Smooth muscle cell (in vitro differentiated cells): Measurements from ENCODE around the gene CCDC188. TPM values are rescaled to one million over a fixed set of nuclear protein-coding genes. Genes with fewer than 3 reads are reported as not detected.

Experiments
- DNase-seq: peaks from one replicate; lab custom pipeline; 2025; ENCODE audit not compliant: unreplicated experiment; lab: John Stamatoyannopoulos, UW
- H2AFZ ChIP-seq: fragments of 200-600 bp; sonication (generic); 2 replicates; pipeline ENCODE4 v1.6.0; 2016; ENCODE audit warnings: antibody characterized with exemption, low read depth, mild to moderate bottlenecking
- H3F3A ChIP-seq: fragments of 200-600 bp; sonication (generic); 2 replicates; pipeline ENCODE4 v1.6.0; 2017; ENCODE audit warnings: antibody characterized with exemption, low read depth
- H3K27ac ChIP-seq: fragments of 200-600 bp; sonication (generic); 2 replicates; pipeline ENCODE4 v1.5.1; 2016; ENCODE audit warnings: low read depth, mild to moderate bottlenecking
- H3K27me3 ChIP-seq: fragments of 200-600 bp; sonication (generic); 2 replicates; pipeline ENCODE4 v1.6.1; 2016; ENCODE audit warnings: low read depth, mild to moderate bottlenecking
- H3K36me3 ChIP-seq: fragments of 200-600 bp; sonication (generic); 2 replicates; pipeline ENCODE4 v1.5.1; 2016; ENCODE audit warnings: low read depth
- H3K4me1 ChIP-seq: fragments of 200-600 bp; sonication (generic); 2 replicates; pipeline ENCODE4 v1.5.1; 2016; ENCODE audit warnings: low read depth
- H3K4me2 ChIP-seq: fragments of 200-600 bp; sonication (generic); 2 replicates; pipeline ENCODE4 v1.6.0; 2016; ENCODE audit warnings: mild to moderate bottlenecking
- H3K4me3 ChIP-seq: fragments of 200-600 bp; sonication (generic); 2 replicates; pipeline ENCODE4 v1.5.1; 2016; ENCODE audit warnings: mild to moderate bottlenecking
- H3K79me2 ChIP-seq: fragments of 200-600 bp; sonication (generic); 2 replicates; pipeline ENCODE4 v1.6.0; 2016; ENCODE audit warnings: low read depth, mild to moderate bottlenecking
- H3K9ac ChIP-seq: fragments of 200-600 bp; sonication (generic); 2 replicates; pipeline ENCODE4 v1.6.0; 2016; ENCODE audit warnings: low read depth
- H3K9me3 ChIP-seq: fragments of 200-600 bp; sonication (generic); replicated peaks from 2 replicates; pipeline ENCODE4 v1.5.1; 2016; ENCODE audit warnings: low read depth
- H4K20me1 ChIP-seq: fragments of 200-600 bp; sonication (generic); 2 replicates; pipeline ENCODE4 v1.6.0; 2016; ENCODE audit warnings: low read depth
- CTCF ChIP-seq: fragments of 200-600 bp; sonication (generic); IDR thresholded peaks from 2 replicates; pipeline ENCODE4 v1.5.1; 2017; ENCODE audit warnings: borderline replicate concordance, mild to moderate bottlenecking, antibody characterized with exemption; ENCODE audit not compliant: insufficient read depth, poor library complexity, severe bottlenecking
- WGBS: methylation state at CpG from one replicate; pipeline ENCODE4 v1.1.7; 2016; ENCODE audit warnings: low lambda C conversion rate; 5-methylcytosine and 5-hydroxymethylcytosine counted together
- polyA plus RNA-seq: library from polyadenylated mRNA; unstranded; fragments of >200 nt; fragmentation: Nextera tagmentation; extraction: Ambion mirVana; gene quantifications from 2 replicates; pipeline ENCODE4 v1.2.1, GENCODE V29; 2016
- total RNA-seq: library from RNA; depleted of rRNA; stranded (reverse); fragments of >200 nt; gene quantifications from 2 replicates; pipeline ENCODE4 v1.2.3, GENCODE V29; 2014

CCDC188 gene
- total and polyA plus RNA-seq, 2 experiments from 2014 or later, result not detected

- Histone ChIP-seq H3K4me1 (no peaks in the 10 kb centered on the region), H3K4me3 (no peak overlapping the region), H2AFZ (no peak overlapping the region), H3K9ac (no peak overlapping the region), H3K9me3 (no peaks in the 10 kb centered on the region), H3K4me2 (no peak overlapping the region), H3K27ac (no peak overlapping the region), H3K27me3 (no peaks in the 10 kb centered on the region), H3K36me3 (no peaks in the 10 kb centered on the region), H3F3A (no peaks in the 10 kb centered on the region), H3K79me2 (no peaks in the 10 kb centered on the region), H4K20me1 (no peaks in the 10 kb centered on the region)
- WGBS, result 89% methylated on average over 5 of the region's 6 CpGs
- TF ChIP-seq CTCF, result no peak
- DNase-seq, result no peak
Measured at GRCh38 chr22:20185750-20186149, 34.9 kb upstream of the CCDC188 start.

GRCh38 chr22:20184501-20185165 is 33.8 kb upstream of the CCDC188 start:
- no peak overlapping the region for H2AFZ ChIP-seq
- no peaks in the 10 kb centered on the region for H3F3A ChIP-seq
- H3K27ac ChIP-seq, result no peak overlapping the region
- no peaks in the 10 kb centered on the region for H3K9me3 ChIP-seq
- H3K4me3 ChIP-seq, result no peak overlapping the region
- no peaks in the 10 kb centered on the region for H4K20me1 ChIP-seq
- H3K9ac ChIP-seq, result no peak overlapping the region
- no peak overlapping the region for H3K4me2 ChIP-seq
- no peaks in the 10 kb centered on the region for H3K27me3 ChIP-seq
- TF ChIP-seq CTCF, result no peak
- H3K4me1 ChIP-seq, result no peaks in the 10 kb centered on the region
- no peaks in the 10 kb centered on the region for H3K79me2 ChIP-seq
- no peaks in the 10 kb centered on the region for H3K36me3 ChIP-seq
- DNase-seq, result no peak
- 86% methylated on average over 18 of the region's 18 CpGs for WGBS

GRCh38 chr22:20183823-20184222 is 33.0 kb upstream of the CCDC188 start:
- no peaks in the 10 kb centered on the region for H3F3A ChIP-seq
- H3K27ac ChIP-seq, result no peak overlapping the region
- H3K4me1 ChIP-seq, result no peaks in the 10 kb centered on the region
- no peak for DNase-seq
- TF ChIP-seq CTCF, result no peak
- no peaks in the 10 kb centered on the region for H4K20me1 ChIP-seq
- H3K4me3 ChIP-seq, result no peak overlapping the region
- 88% methylated on average over 6 of the region's 6 CpGs for WGBS
- H3K36me3 ChIP-seq, result no peaks in the 10 kb centered on the region
- no peak overlapping the region for H3K4me2 ChIP-seq
- no peaks in the 10 kb centered on the region for H3K9me3 ChIP-seq
- no peak overlapping the region for H2AFZ ChIP-seq
- H3K9ac ChIP-seq, result no peak overlapping the region
- no peaks in the 10 kb centered on the region for H3K27me3 ChIP-seq
- no peaks in the 10 kb centered on the region for H3K79me2 ChIP-seq

- WGBS, result 92% methylated on average over 8 of the region's 8 CpGs
Measured at GRCh38 chr22:20183101-20183500, 32.2 kb upstream of the CCDC188 start.

More at GRCh38 chr22:20183101-20183500, 32.2 kb upstream of the CCDC188 start:
- no peak for TF ChIP-seq CTCF
- Histone ChIP-seq H3K79me2 (no peaks in the 10 kb centered on the region), H2AFZ (no peak overlapping the region), H3K27me3 (no peaks in the 10 kb centered on the region), H3F3A (no peaks in the 10 kb centered on the region), H3K4me1 (no peaks in the 10 kb centered on the region), H3K27ac (no peak overlapping the region), H3K9me3 (no peaks in the 10 kb centered on the region), H3K36me3 (no peaks in the 10 kb centered on the region), H3K4me3 (no peak overlapping the region), H4K20me1 (no peaks in the 10 kb centered on the region), H3K4me2 (no peak overlapping the region), H3K9ac (no peak overlapping the region)
- no peak for DNase-seq
